HCEC 1CT (cell line): Measurements from ENCODE around the gene SCFD2.
A peak's percentile ranks its signal among the peaks of the same experiment; 100 is the strongest.

ENCODE experiments used
- DNase-seq: peaks from one replicate; pipeline ENCODE4 v3.0.0-alpha.2; 2017

The SCFD2 gene

DNA sequence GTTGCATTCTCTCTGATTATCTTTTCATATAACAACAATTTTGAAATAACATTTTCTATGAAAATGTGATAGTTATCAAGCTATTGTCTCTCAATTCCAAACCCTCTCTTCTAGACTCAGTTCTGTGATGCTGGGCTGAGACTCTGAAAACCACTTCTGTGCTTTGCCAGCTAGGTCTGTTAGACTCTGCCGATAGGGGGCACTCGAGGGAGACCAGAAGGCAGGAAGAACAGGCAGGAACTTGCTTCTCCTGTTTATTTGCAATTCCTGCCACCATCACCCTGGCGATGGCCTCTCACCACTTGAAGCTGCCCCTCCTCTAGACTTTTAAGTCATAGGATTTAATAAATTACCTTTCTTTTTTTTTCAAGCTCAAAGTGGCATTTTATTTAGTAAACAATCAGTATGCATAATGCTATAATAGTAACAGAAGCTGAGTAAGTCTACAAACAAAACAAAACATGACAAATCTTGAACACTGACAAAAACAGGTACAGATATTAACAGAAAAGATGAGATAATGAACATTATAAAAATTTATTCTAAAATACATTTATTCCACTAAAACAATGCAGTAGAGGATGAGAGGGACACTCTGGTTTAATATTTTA lies 454.1 kb downstream of the SCFD2 start:
- peak; percentile 51 for DNase-seq

DNA sequence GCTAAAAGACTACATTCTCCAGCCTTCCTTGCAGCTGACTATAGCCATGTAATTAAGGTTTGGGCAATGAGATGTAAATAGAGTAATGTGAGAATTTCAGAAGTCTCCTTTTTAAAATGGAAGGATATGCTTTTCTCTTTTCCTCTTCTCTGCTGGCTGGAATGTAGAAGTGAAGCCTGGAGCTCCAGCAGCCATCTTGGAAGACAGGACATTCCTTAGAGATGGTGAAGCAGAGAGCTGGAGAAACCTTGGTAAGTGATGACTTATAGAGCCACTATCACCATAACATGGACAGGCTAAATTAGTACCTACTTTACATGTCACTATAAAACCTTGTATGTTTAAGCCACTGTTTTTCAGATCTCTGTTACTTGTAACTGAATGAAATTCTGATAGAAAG lies 455.7 kb downstream of the SCFD2 start:
- no peak for DNase-seq

DNA sequence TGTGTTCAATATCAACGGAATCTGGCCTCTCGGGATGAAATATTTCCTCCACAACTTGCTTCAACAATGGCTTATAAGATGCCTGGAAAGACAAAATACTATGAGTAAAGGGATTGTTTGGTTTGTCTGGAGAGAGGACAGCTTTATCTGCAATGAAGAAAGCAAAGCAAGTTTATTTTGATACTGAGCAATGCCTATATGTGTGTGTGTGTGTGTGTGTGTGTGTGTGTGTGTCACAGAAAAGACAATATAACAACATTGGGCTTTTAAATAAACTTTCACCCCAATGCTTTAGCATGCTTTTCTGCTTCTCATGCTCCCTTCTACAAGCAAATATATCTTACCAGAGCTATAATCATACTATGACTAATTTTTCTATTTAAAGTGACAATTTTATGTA lies 458.4 kb downstream of the SCFD2 start:
- no peak for DNase-seq

DNA sequence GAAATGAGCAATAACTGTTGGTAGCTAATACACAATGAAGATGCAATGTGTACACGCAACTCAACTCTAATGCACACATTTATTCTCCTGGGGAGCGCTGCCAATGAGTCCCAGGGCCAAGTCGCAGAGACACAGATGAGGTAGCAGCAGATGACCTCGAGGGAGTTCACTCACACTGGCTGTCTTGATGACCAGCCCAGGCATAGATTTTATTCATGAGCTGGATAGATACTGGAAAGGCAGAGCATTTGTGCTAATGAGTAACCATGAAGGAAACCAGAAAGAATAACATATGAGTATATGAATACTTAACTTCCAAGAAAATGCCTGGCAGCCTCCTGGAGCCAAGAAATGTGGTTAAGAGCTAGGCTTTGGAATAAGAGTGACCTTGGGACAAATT lies 461.4 kb downstream of the SCFD2 start:
- no peak for DNase-seq

DNA sequence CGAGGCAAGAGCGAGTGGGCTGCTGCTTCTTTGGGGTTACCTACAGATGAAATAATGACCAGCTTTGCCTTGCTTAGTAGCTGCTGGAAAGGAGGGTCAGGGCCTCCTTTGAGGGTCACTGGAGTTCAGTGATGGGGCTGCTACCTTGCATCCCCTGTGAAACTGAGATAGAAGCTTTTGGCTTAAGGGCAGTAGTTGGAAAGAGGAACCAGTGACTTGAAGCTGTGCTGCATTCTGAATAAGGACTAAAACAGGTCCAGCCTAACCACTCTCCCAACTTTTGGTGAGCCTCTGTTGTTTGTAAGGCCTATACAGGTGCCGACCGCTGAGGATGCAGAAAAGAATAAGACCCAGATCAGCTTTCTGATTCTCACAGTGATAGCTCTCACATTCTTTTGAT lies 462.6 kb downstream of the SCFD2 start:
- DNase-seq = no peak

DNA sequence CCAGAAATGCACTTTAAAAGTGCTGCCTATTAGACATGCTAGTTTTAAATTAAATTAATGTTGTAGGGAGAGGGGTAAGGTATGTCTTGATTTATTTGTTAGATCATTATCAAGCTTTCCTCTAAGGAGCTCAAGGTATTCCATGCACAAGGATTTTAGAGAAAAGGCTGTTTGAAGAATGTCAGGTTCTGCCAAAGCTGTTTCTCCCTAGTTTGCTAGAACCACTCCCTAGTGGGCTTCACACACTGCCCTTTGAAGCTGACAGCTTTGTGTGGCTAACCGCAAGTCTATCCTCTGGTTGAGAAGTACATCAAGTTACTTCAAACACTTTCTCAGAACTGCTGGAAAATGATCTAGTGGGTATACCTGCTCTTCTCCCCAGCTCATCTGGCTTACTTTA lies 471.4 kb downstream of the SCFD2 start:
- DNase-seq = no peak

DNA sequence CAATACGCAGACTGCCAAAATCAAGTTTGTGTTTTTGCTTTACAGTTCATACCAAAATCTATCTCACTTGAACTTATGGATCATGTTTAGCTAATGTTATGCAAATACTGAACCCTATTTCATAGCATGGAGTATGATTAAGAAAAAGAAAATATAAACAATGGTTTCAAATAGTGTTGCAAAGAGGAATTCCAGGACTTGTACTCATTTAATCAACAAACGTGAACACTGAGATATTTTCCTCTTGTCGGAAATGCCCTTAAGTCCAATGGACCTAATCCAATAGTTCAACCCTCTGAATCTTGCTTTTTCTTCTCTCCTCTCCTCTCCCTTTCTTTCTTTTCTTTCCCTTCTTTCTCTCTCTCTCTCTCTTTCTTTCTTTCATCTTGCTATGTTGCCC lies 473.0 kb downstream of the SCFD2 start:
- peak; percentile 66 for DNase-seq

DNA sequence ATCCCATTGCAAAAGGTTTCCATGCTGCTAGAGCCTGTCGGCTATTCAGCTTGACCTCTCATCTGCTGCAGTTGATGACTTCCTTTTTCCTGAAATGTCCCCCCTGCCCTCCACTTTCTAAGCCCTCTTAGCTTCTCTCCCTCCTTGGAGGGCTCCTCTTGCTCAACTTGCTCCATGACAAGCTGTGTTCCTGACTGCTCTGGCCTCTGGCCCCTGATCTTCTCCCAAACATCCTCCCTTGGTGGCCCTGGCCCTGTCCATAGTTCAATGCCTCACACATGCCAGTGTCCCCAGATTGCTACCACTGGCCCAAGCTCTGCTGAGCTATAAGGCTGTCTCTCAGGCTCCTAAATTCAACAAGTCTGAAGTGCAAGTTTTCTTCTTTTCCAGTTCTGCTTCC lies 474.1 kb downstream of the SCFD2 start:
- no peak for DNase-seq

DNA sequence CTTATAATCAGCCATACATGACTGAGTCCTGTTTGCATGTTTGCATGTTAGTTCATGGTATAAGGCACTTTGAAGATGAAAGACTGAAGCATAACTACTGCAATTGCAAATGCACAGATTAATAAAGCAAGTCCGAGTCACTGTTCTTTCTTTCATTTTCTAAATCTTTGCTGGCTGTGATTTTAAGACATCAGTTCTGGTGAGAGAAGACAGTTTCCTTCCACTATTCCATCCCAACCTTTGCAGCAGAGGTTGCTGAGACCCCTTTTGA lies 475.4 kb downstream of the SCFD2 start:
- DNase-seq = no peak

DNA sequence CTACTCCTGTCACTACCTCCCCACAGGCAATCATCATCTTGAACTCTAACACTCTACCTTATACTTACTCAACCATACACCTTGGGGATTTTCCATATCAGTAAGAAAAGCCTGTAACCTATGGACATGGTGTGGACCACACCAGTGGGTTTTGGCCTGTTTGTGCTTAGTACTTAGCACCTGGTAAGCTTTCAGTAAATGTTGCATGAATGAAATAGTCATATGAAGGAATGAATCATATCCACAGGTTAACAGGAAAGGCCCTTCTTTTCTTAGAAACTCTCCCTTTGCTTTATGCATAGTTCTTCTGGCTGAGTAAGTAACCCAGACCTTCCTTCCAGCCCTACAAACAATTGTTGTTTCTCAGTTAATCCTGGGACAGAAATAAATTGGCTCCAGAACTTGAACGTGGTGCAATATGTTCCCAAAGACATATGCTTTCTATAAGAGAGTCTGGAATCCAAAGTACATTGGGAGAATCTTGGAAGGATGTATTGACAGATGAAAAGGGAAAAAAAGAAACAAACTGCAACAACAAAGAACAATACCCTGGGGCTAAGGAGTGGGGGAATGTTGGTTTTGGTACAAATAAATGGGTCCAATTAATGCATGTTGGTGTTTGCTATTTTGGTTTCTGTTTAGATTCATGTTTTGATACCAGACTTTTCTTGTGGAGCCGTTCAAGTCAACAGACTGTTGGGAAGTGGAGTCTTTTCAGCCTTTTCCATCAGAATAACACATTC lies 475.9 kb downstream of the SCFD2 start:
- no peak for DNase-seq

DNA sequence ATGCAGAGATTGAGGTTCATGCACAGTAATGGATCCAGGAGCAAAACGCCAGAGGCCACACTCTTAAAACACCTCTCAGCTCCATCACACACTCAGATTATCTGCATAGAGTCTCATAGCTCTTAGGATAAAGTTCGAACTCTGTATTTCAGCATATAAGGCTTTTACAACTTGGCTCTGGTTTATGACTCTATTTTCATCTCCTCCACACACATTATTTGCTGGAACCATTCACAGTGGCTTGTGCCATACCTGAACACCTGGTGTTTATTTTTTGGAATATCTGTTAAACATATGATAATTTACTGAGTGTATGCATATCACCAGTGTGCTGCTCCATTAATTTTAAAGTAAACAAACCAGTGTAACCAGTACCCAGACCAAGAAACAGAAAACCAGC lies 476.5 kb downstream of the SCFD2 start:
- DNase-seq = no peak

DNA sequence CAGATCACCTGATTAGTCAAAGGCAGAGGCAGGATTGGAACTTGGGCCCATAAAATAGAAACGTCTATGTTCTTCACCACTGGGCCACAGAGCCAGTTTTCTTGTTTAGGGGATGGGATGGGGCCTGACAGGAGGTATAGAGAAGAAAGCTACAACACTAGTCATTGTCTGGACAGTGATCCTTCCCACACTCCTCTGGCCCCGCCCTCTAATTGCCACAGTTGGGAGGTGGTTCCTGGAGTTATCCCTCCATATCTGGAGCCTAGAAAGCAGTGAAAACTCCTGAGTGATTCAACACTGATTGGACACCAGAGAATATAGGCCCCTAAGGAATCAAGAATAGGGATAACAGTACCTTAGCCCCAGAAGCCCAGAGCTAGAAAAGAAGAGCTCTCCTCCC lies 480.9 kb downstream of the SCFD2 start:
- DNase-seq = no peak

DNA sequence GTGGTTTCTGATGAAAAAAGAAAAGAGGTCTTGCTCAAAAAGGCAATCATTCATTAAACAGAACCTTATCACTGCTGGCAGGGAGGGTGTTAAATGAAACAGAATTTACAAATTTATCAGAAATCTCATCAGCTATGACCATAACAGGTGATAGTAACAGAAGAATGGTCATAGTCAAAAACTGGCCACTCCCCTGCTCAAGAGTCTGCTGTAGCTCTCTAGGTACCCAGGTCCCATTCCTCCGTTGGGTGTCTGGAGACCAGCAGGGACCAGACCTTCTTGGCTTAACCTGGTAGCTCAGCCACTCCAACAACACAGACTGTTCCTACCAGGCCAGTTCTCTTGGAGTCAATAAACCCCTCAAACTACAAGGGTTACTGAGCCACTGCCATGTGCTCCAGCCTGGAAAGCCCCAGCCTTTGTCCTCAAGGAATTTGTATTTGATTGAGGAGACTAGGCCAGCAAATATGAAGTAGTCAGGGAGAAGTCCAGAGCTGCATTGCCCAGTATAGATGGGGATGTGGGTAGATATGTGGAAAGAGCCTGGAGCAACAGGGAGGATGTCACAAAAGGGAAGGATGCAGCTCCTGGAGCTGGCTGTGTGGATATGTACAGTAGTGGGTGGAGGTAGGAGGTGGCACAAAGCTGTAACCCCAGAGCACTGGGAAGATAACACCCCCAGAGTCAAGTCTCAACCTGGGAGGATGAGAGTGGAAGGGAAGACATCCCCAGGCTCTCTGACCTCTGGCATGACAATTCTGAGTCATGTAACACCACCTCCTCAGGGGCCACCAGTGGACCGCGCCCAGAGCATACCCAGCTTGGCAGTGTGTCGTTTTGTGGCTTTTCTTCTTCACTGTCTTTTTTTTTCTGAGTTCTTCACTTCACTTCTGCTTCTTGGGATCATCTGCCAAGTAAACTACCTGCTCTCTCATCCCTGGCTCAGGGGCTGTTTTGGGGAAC lies 481.9 kb downstream of the SCFD2 start:
- no peak for DNase-seq

DNA sequence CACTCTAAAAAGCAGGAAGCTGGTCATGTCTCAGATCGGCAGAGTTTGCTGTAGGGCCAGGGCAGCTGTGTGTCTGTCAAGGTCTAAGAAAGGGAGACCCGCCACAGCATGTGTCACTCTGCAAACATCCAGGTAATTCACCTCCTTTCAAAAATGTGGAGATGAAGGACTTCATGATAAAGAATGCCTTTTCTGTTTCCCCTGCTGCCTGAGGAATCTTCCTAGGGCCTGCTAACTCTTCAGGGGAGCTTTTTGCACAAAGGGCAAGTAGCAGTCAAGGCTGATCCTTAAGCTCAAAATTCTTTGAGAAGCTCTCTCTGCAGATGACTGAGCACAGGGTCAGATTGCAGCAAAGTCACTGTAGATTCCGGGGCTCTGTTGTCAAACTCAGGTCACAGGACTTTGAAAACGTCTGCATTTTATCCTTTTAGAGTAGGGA lies 482.7 kb downstream of the SCFD2 start:
- no peak for DNase-seq

DNA sequence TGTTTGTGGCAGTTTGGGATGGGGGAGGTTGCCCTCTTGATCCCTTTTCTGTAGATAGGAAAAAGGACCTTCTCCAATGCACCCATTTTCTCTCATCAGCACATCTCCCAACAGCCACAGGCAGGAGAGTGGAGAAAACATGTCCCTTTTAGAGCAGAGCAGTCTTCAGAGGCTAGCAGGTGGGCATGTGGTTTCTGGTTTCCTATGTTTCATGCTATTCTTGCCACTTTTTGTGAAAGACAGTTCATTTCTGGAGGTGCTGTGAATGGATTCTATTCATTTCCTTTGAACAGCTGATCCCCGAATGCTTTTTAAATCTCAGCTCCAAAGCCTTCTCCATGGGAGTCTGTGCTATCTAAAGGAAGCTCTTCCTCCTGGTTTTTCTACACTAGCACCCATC lies 484.9 kb downstream of the SCFD2 start:
- DNase-seq = no peak

DNA sequence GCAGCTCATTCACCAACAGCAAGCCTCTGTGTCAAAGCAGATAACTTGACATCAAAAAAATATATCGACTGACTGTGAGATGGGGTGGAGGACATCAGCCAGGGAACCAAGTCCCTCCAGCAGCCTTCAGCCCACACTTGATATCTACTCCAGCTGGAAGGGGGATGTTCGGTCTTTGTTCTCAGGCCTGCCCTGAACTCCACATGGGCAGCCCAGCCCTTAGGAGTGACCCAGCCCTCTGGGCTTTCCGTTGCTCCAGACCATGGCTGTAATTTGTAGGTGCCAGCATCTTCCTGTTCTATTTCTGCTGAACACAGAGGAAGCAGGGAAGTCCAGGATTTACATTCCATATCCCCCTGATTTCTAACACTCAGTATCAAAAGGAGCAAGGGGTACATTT lies 486.4 kb downstream of the SCFD2 start:
- DNase-seq = no peak

DNA sequence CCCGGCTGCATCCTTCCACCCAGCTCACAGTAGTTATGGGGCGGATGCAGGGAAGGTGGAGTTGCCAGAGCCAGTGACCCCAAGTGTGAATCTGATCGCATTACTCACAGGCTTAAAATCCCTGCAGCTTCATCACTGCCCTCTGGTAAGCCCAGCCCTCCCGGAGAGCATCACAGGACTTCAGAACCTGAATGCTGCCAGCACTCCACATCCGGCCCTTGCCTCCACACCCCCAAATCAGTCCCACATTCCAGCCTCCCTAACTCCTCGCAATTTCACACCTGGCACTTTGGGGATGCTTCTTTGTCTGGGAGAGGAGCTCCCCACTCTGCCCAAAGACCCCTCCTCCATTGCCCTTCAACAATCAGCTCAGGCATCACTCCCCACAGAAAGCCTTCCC lies 488.2 kb downstream of the SCFD2 start:
- DNase-seq = no peak

DNA sequence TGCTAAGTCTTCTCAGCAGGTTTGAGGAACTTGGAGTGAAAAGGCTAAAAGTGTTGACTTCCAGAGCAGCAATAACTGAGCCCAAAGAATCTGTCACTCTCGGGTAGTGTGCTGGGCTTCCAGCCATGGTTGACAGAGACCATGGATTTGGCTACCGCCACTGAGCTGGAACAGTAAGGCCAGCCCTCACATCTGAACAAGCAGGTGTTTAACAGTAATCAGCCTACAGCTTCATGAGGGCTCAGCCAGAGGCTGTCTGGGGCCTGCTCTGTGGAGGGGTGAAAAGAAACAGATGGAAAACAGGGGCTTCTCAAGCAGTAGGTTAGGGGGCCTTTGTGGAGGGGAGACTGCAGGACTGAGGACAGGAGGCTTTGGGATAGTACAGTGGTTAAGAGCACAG lies 488.8 kb downstream of the SCFD2 start:
- no peak for DNase-seq

DNA sequence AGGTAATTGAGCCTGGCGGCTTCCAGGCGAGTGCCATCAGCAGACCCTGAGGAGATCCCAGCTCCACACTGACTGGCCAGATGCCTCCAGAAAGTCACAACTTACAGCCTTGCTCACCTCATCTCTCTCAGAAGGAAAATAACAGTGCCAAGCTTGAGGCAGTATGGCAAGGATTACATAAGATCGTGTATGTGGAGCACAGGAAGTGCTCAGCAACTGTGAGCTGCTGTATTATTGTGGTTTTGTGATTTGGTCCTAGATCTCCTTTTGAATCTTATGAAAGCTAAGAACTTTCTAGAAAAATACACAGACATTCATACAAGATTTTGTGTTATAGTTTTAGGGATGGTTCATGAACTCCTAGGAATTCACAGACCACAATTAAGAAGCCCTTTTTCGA lies 489.8 kb downstream of the SCFD2 start:
- no peak for DNase-seq

DNA sequence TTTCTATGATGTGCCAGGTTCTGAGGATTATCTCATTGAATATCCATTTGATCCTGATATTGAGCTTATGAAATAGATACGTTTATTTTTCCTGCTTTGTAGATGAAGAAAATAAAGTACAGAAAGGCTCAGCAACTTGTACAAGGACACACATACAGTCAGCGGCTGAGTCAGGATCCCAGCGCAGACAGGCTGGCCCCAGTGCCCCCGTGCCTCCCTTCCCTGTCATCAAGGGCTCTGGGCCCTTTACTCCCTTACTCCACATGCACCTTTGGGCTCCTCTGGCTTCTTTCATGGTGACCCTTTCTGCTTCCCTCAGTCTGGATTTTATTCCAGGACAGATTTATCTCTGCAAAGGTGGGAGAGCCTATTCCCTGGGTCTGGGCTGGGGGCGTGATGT lies 490.9 kb downstream of the SCFD2 start:
- DNase-seq = no peak

DNA sequence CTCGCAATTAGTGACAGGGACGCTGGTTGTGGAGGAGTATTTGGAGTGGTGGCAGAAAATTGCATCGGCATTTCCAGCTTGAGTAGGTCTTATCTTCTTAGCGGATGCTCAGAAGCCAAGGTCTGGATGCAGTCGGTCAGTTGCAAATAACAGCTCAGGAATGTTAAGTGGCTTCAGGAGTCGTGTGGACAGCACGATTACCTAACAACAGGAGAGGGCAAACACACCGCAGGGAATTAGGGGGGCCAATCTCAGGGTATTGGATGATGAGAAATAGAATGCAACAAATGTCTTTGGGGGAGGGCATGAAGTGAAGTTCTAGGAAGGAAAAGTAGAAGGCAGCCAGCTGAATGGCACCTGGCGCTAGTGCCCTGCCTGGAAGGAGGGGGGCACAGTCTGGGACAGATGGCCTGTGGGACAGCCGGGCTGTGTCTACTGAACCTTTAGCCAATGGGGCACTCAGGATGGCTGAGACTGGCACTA lies 492.0 kb downstream of the SCFD2 start:
- no peak for DNase-seq

DNA sequence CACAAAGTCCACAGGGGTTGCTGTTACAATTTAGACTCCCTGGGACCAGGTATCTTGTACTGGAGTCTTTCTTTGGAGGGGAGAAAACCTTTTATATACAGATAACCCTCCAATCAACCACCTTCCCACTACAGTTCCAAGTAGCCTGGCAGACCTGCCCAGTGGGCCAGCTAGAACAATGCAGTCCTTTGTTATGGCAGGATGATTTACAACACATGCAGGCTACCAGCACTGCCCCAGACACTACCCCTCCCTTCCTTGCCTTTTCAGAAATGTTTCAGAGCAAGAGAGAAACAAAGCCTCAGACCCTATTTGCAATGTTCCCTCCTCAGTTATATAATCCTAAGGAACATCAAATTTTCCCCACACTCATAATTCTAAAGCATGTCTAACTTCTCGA lies 492.7 kb downstream of the SCFD2 start:
- DNase-seq = no peak

DNA sequence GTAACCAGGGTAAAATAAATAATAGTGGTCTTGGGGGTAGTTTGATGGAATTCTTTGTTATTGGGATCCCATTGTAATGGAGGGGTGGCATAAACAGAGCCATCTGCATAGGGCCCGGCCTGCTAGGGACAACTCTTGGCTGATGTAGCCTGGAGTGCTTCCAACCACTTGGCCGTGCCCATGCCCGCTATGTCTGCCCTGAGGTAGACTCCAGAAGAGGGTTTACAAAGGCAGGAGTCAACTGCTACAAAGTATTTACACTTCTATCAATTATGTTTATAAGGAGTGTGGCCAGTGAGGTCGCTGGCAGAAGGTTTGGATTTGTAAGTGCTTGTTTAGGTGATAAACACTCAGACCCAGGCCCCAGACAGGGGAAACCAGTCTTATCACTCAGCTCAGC lies 495.6 kb downstream of the SCFD2 start:
- no peak for DNase-seq

DNA sequence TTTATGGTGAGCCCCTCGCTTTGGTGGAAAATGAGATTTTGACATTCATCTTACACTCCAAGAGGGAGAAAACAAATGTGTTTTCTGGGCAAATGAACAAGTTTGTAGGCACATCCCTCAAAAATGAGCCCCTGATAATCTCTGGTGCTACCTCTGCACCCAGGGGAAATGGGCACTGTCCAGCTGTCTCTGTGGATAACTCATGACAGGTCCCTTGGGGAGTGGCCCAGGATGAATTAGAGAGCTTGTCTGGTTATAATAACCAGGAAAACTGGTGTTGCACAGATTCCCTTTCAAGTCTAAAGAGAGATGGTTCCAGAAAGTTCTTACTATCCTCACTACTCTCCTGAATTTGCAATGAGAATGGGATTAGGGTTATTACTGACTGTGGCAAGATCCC lies 496.2 kb downstream of the SCFD2 start:
- no peak for DNase-seq
